CD4-positive, alpha-beta T cell treated with Interleukin-4 for 4 hours (primary cell): Measurements from ENCODE around the gene ZNF516.
A peak's percentile ranks its signal among the peaks of the same experiment; 100 is the strongest.

ENCODE experiments used
- DNase-seq: peaks from one replicate; pipeline ENCODE4 v3.0.0-alpha.2; 2020

Gene ZNF516

DNA sequence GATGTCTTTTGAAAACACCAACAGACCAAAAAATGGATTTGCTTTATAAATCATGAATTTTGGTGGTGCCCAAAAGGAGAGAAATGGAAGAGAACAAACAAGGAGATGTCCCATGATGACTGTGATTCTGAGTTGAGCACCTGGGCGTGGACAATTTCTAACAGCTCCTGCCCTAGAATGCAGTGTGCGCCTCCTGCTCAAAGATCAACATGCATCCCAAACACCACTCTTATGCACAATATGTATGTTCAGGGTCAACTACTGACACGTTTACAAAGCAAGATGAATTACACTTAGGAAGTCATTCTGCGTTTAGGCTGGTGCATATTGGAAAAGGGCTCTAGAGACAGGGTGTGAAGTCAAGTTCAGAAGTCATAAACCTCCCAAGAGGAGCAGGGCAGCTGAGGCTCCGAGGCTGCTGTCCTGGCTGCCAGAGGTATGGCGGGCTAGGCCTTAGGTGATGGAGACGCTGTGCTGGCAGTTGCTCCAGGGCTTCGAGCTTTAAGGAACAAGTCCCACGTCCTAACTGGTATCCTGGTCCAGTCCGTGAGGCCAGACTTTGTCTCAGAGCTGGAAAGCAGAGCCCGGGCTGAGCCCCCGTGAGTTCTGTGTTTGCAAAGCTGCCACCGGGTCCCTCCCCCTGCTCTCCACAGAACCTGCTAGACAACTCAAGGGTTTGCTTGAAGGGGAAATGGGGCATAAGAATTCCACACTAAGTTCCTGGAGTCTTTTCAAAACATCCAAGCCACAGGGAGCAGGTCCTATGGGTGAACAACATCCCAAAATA, 74.0 kb downstream of the ZNF516 start:
- no peak for DNase-seq

- no peak for DNase-seq
These were observed 75.2 kb downstream of the ZNF516 start for GRCh38 chr18:76419811-76420210.

GRCh38 chr18:76416911-76417310, 78.1 kb downstream of the ZNF516 start:
- no peak for DNase-seq

DNA sequence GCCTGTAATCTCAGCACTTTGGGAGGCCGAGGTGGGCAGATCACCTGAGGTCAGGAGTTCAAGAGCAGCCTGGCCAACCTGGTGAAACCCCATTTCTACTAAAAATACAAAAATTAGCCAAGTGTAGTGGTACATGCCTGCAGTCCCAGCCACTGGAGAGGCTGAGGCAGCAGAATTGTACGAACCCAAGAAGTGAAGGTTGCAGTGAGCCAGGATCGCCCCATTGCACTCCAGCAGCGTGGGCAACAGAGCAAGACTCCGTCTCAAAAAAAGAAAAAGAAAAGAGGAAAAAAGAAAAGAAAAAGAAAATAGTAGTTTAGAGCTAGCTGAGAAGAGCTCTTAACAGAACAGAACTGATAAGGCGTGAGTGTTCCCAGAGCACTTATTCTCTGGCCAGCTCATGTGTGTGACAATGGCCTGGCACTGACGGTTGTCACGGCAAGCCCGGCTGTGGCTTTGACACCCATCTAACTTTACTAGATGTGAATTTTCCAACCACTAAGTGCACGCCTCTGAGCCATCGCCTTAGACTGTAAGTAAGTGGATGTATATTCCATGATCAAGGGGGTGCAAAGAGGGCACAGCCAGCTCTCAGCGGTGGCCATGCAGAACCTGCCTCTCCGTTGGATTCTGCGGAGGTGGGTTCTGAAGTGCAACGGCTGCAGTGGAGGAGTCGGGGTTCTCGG, 80.0 kb downstream of the ZNF516 start:
- no peak for DNase-seq

DNA sequence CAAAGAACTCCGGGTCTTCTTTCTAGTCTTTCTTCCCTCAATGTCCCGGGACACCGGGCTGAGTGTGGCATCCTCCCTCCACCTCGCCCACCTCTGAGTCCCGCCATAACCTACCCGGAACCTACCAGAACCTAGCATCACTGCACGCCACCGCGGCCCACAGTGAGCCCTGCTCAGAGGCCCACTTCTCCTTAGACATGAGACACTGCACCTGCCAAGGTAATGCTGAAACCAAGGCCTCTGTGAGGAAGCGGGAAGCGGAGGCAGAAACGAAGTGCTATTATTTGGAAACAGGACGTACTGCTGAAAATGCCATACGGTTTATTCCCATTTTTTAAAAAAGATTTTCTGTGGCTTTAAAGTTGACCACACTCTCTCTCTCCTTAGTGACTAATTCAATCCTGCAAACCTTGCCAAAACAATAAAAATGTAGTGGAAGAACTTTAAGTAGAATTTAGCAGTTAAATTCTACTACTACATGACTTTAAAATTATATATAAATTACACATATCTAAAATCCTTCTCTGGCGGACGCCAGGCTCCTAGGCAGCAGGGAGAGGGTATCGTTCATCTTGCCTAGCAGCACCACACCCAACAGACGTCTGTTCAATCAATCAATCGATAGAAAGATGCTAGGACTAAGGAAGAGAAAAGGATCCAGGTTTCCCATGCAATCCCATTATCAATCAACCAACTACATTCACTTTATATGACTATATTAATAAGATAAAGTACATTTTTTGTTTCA, 82.0 kb downstream of the ZNF516 start:
- DNase-seq: no peak

- no peak for DNase-seq
These were observed 82.8 kb downstream of the ZNF516 start for GRCh38 chr18:76412010-76412817.

DNA sequence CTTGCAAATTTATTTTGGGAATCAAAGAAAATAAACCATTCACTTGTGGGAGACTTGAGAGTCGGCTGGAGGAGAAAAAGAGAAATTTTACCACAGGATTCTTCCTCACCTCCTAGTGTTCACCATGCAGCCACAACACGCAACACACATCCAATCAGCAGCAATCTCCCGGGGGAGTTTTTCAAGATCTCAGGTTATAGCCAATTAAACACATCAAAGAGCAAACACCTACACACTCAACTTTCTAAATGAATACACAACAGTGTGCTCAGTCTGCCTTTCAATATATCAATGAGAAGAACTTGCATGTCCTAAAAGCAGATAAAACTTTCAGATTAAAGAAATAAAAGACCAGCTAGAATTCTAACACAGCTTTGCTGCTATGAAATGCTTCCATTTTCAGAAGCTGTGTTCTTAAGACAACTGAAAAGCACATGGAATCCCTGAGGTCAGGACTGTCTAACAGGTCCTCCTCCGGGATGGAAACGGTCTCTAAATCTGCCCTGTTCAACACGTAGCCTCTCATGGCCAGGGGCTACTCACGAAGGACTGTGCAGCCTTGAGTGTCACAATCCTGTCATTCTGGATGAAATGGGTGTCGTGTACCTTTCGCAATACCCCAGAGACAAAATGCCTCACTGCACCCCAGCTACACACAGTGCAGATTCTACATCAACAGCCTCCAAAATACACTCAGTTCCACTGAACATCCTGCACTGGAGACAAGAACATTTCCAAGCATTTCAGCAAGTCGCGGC, 84.2 kb downstream of the ZNF516 start:
- no peak for DNase-seq

- no peak for DNase-seq
These were observed 85.0 kb downstream of the ZNF516 start for GRCh38 chr18:76410033-76410432.

GRCh38 chr18:76408480-76409067, 86.5 kb downstream of the ZNF516 start:
- no peak for DNase-seq

DNA sequence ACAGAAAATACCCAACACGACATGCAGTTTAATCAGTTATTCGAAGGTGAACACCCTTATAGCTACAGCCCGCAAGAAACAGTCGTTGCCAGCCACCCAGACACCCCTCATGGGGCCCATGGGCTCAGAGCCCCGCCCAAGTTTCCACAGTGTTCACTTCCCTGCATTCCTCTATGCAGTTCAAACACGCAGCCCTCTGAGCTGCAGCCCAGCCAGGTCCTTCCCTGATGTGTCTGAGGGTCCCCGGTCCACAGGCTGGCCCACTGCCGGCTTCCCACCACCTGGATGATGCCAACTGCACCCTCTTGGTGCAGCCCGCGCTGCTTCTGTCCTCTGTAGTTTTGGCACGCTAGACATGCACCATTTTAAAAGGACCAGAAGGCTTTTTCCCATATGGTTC, 87.4 kb downstream of the ZNF516 start:
- no peak for DNase-seq

- no peak for DNase-seq
These were observed 88.3 kb downstream of the ZNF516 start for GRCh38 chr18:76406791-76407190.

DNA sequence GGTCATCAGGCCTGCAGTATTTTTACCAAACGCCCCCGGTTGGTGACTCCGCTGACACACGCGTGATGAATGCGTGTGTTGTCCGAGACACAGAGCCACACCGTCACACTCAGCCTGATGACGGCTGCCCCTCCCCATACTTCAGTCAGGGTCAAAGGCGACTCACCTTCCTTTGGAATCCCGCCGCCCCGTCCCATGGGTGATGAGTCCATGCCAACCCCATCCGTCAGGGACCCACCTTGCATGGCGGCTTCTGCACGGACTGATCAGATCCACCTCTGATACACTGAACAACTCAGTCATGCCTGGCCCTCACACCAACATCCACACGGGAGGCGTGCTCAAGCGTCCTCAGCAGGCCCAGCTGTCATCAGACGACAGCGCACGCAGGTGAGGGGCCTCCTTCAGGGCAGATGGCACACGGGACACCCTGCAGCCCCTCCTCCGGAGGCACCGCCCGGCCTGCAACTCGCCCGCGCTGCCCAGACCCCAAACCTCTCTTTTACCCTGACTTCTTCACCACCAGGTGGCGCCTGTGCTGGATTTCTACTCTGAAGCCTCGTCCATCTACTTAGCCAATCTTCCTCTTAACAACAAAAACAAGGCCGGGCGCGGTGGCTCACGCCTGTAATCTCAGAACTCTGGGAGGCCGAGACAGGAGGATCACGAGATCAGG, 89.2 kb downstream of the ZNF516 start:
- peak; percentile 41 for DNase-seq

- DNase-seq: no peak
These were observed 89.8 kb downstream of the ZNF516 start for GRCh38 chr18:76405280-76405679.

- no peak for DNase-seq
These were observed 90.7 kb downstream of the ZNF516 start for GRCh38 chr18:76404345-76404831.

- DNase-seq: no peak
These were observed 92.7 kb downstream of the ZNF516 start for GRCh38 chr18:76402026-76402990.

- no peak for DNase-seq
These were observed 93.5 kb downstream of the ZNF516 start for GRCh38 chr18:76401498-76401897.

- DNase-seq: no peak
These were observed 95.2 kb downstream of the ZNF516 start for GRCh38 chr18:76399613-76400391.

- DNase-seq: peak; percentile 64
These were observed 96.0 kb downstream of the ZNF516 start for GRCh38 chr18:76398896-76399612.
